Transverse colon (tissue), 4 donors: ENCODE data around the gene PDE4D. TPM values are rescaled to one million over a fixed set of nuclear protein-coding genes. Genes with fewer than 3 reads are reported as not detected.

Source experiments
- DNase-seq: peaks from one replicate; pipeline ENCODE4 v3.0.0-alpha.2; 2019
- H3K27ac ChIP-seq, 4 donors: fragments of 200-600 bp; sonication (generic); 2 replicates each; pipeline ENCODE4 v1.5.1; 2016 to 2018; ENCODE audit warnings: inconsistent platforms in 4 of 4
- H3K27me3 ChIP-seq: fragments of 200-600 bp; sonication (generic); 2 replicates; pipeline ENCODE4 v1.5.1; 2017; ENCODE audit warnings: inconsistent platforms
- H3K36me3 ChIP-seq, 4 donors: fragments of 200-600 bp; sonication (generic); 2 replicates each; pipeline ENCODE4 v1.5.1; 2017 to 2019; ENCODE audit warnings: inconsistent platforms in 4 of 4
- H3K4me1 ChIP-seq, 4 donors: fragments of 200-600 bp; sonication (generic); 2 replicates each; pipeline ENCODE4 v1.5.1; 2017 to 2020; ENCODE audit warnings: inconsistent platforms in 4 of 4
- H3K4me3 ChIP-seq, 4 donors: fragments of 200-600 bp; sonication (generic); 1 replicate in 1 of 4; 2 replicates in 3 of 4; pipeline versions ENCODE4 v1.5.1 to v1.6.1; 2017 to 2019; ENCODE audit warnings: inconsistent platforms in 4 of 4
- H3K9me3 ChIP-seq, 2 donors: fragments of 200-600 bp; sonication (generic); 2 replicates each; pipeline ENCODE4 v1.5.1; 2017 to 2019; ENCODE audit warnings: inconsistent platforms in 2 of 2
- CTCF ChIP-seq, 5 experiments: fragments of 200-600 bp in 3 of 5; fragments of 450-650 bp in 2 of 5; sonication (generic) in 3 of 5; IDR thresholded peaks; 1 replicate in 2 of 5; 2 replicates in 3 of 5; pipeline ENCODE4 v1.5.1; 2016 to 2017; ENCODE audit warnings: antibody characterized with exemption in 5 of 5, inconsistent platforms in 3 of 5, mild to moderate bottlenecking in 2 of 5, moderate library complexity in 1 of 5
- EP300 ChIP-seq: sonication (generic); formaldehyde crosslinking; IDR thresholded peaks from one replicate; pipeline ENCODE4 v1.6.1; 2017; ENCODE audit warnings: antibody characterized with exemption, low read depth
- POLR2A ChIP-seq: fragments of 450-650 bp; IDR thresholded peaks from one replicate; pipeline ENCODE4 v1.6.1; 2016; ENCODE audit warnings: antibody characterized with exemption, mild to moderate bottlenecking, moderate library complexity
- POLR2AphosphoS5 ChIP-seq, 3 donors: sonication (generic); formaldehyde crosslinking; IDR thresholded peaks; one replicate each; pipeline ENCODE4 v1.6.1; 2016; ENCODE audit warnings: antibody characterized with exemption in 3 of 3
- WGBS, 2 donors: methylation state at CpG; one replicate each; pipeline ENCODE4 v1.1.5; 2018; ENCODE audit warnings: low coverage in 1 of 2; 5-methylcytosine and 5-hydroxymethylcytosine counted together
- in situ Hi-C, 4 donors: fragments of 200-750 bp; cut with MboI; loops; one replicate each; pipeline versions ENCODE4 v1.15.0 to v1.15.1; 2017; ENCODE audit warnings: low sequenced_read_pairs in 3 of 4, low pct_ligation_motif_present in 1 of 4, low pct_unique_long_range_greater_than_20kb in 1 of 4
- intact Hi-C: fragments of 100-400 bp; cut with DNase I; formaldehyde crosslinking; loops from one replicate; pipeline ENCODE4 v1.15.1; 2023; ENCODE audit warnings: low total_unique reads
- total RNA-seq, 4 donors: library from RNA; depleted of rRNA; stranded (reverse); fragments of >200 nt; gene quantifications; one replicate each; pipeline ENCODE4 v1.1.0, GENCODE V29; 2016

PDE4D gene
- total RNA-seq, 4 donors from 2014 or later: 47.0 to 302 (median 73.6) TPM

- TF ChIP-seq POLR2A (no peak), POLR2AphosphoS5 (IDR thresholded peaks at IDR 0.05) (no peak), CTCF (IDR thresholded peaks at IDR 0.05) (no peak), EP300 (no peak)
- DNase-seq: no peak
- Histone ChIP-seq H3K9me3 (no peaks in the 10 kb centered on the region), H3K27ac (no peak overlapping the region), H3K27me3 (no peaks in the 10 kb centered on the region), H3K36me3 (no peaks in the 10 kb centered on the region), H3K4me1 (peaks cover 13 to 19% (median 16%) of the 10 kb centered on the region in 4 donors), H3K4me3 (no peak overlapping the region)
- WGBS, 2 donors: 83 to 93% methylated on average over 2 of the region's 2 CpGs
- in situ Hi-C loops: no loop called here
- intact Hi-C loops: no loop called here
These were observed 566.9 kb downstream of the PDE4D start for GRCh38 chr5:59326596-59326995.

GRCh38 chr5:59325070-59325469, 568.5 kb downstream of the PDE4D start:
- Histone ChIP-seq H3K4me1 (peaks cover 14 to 31% (median 22%) of the 10 kb centered on the region in 4 donors), H3K4me3 (no peak overlapping the region), H3K27ac (no peak overlapping the region), H3K27me3 (no peaks in the 10 kb centered on the region), H3K9me3 (no peaks in the 10 kb centered on the region), H3K36me3 (no peaks in the 10 kb centered on the region)
- intact Hi-C loops: no loop called here
- in situ Hi-C loops: no loop called here
- no peak for TF ChIP-seq POLR2AphosphoS5 (IDR thresholded peaks at IDR 0.05)
- TF ChIP-seq EP300: no peak
- TF ChIP-seq POLR2A: no peak
- no peak for TF ChIP-seq CTCF (IDR thresholded peaks at IDR 0.05)
- no peak for DNase-seq
- 64 to 80% methylated on average over 2 of the region's 2 CpGs for WGBS, 2 donors

- Histone ChIP-seq H3K36me3 (no peaks in the 10 kb centered on the region), H3K27ac (peak overlapping the region in 3 of 4 donors; percentile 20 to 59 (median 48)), H3K9me3 (no peaks in the 10 kb centered on the region), H3K27me3 (no peaks in the 10 kb centered on the region), H3K4me3 (no peak overlapping the region), H3K4me1 (peaks cover 22 to 49% (median 36%) of the 10 kb centered on the region in 4 donors)
- intact Hi-C loops (no loop called here), in situ Hi-C loops (no loop called here)
- no peak for TF ChIP-seq POLR2AphosphoS5 (IDR thresholded peaks at IDR 0.05)
- no peak for TF ChIP-seq POLR2A
- no peak for TF ChIP-seq CTCF (IDR thresholded peaks at IDR 0.05)
- TF ChIP-seq EP300: no peak
- WGBS, 2 donors: 88 to 89% methylated on average over 2 of the region's 2 CpGs
- DNase-seq: no peak
These were observed 570.6 kb downstream of the PDE4D start for GRCh38 chr5:59322894-59323293.

- Histone ChIP-seq H3K4me3 (no peak overlapping the region), H3K27ac (peak overlapping the region; percentile 20 to 59 (median 52)), H3K27me3 (no peaks in the 10 kb centered on the region), H3K9me3 (no peaks in the 10 kb centered on the region), H3K4me1 (peaks cover 26 to 58% (median 44%) of the 10 kb centered on the region in 4 donors), H3K36me3 (no peaks in the 10 kb centered on the region)
- no peak for DNase-seq
- TF ChIP-seq POLR2AphosphoS5 (IDR thresholded peaks at IDR 0.05) (no peak), CTCF (IDR thresholded peaks at IDR 0.05) (no peak), POLR2A (no peak), EP300 (no peak)
- in situ Hi-C loops: no loop called here
- intact Hi-C loops: no loop called here
These were observed 571.5 kb downstream of the PDE4D start for GRCh38 chr5:59322058-59322457.
